Activated CD8-positive, alpha-beta memory T cell treated with anti-CD3 and anti-CD28 coated beads, Interleukin-2, amount 50 U/mL, for 48 hours (primary cell): Measurements from ENCODE around the gene DNAJB9.
"Not testable (repeated sequence)": the region's sequence is repeated elsewhere in the genome, so short reads cannot be mapped to it uniquely, and the experiment has no call there.

Experiments used
- DNase-seq: peaks from one replicate; pipeline ENCODE4 v3.0.0-alpha.2; 2020

Gene DNAJB9

GRCh38 chr7:108569381-108570145, at the start of gene DNAJB9, which contains the start of gene THAP5:
Gene DNAJB9 (plus strand): TSS chr7:108569874. CDS start chr7:108571727, 1,853 bp downstream.
Gene THAP5 (minus strand): TSS chr7:108569706. CDS start chr7:108569569, 137 bp downstream.
- DNase-seq, result peak; percentile 97

- DNase-seq, result no peak
Observed at GRCh38 chr7:108522780-108523179, 46.9 kb upstream of the DNAJB9 start.

DNA sequence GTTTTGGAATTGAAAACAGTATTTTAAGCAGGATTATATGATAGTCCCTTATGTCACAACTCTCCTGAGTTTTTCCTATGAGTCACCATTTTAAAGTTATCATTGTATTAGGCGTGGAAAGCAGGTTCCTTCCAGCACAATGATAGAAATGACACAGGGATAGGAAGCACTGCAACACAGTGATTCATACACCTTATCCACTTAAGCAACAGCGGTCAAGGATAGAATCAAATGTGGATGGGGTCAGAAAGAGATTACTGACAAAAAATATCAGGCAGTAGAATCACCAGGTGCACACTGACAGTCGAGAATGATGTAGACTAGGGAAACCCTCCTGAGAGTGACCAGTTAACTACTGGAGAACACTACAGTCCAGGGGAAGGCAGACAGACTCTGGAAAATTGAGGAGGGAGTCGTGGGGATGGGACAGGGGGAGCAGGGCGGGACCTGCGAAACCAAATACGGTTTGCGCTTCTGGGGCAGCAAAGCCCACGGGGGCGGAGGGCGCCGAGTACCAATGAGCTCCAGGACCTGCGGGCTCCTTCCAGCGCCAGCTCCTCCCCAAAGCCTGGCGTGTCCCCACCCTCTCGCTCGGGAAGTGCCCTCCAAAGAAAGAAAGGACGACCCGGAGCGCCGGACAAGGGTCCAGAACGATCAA, 44.2 kb upstream of the DNAJB9 start:
- DNase-seq, result no peak

DNA sequence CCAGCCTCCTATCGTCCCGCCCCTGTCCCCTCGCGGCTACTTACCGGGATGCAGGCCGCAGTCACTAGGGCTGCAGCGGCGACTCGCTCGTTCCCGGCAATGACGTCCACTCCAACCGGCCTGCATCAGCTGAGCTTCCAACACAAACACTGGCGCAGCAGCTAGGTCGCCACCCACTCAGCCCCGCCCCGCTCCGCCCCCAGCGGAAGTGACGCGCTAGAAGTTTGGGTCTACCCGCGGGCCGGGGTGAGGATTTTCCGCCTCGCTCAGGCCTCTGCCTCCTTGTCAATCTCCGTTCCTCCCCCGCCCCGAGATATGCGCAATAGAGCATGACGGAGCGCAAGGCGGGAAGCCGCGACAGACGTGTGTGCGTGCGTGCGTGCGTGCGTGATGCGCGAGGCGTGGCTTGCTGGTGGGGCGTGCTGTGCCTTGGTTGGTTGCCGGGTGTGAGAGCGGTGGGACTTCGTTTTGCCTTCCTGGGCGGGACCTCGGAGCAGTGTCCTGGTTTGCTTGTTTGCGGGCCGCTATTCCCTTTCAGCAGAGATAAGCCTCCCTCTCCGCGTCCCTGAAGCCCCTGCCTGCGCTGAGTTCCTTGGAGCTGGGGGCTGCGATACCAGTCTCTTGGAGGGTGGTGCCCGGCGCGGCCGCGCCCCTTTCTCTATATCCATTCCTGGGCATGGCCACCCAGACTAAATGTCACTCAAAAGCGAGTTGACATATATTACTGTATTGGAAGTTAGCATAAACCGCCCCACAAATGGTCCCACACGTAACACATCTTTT, 43.5 kb upstream of the DNAJB9 start, which contains the start of gene PNPLA8:
Gene PNPLA8, minus strand, starts transcription at position 151 of the 783 bp plus-strand sequence. CDS start 10,644 bp downstream, outside the sequence.
- peak; percentile 100 for DNase-seq

- DNase-seq, result no peak
Observed at GRCh38 chr7:108526768-108527017, 43.0 kb upstream of the DNAJB9 start.

DNA sequence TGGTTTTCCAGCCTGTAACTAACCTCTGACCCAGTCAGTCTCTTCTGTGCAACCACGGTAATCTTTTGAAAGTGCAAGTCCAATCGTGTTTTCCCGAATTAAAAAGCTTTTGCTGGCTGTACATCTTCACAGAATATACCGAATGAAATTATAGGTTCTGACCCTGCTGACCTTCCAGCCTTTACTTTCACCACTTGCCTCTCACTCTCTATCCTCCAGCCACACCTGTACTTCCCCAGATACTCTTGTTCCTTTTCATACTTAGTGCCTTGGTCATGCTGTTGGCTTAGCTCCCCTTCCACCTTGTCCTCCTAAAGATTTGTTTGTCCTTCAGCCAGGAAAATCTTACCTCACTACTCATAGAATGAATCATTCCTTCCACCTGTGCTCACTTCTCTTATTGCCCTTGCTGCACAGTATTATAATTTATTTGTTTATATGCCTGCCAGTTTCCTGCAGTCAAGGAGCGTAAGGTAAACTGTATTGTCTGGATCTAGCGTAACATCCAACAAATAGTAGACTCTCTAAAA, 41.4 kb upstream of the DNAJB9 start:
- no peak for DNase-seq

DNA sequence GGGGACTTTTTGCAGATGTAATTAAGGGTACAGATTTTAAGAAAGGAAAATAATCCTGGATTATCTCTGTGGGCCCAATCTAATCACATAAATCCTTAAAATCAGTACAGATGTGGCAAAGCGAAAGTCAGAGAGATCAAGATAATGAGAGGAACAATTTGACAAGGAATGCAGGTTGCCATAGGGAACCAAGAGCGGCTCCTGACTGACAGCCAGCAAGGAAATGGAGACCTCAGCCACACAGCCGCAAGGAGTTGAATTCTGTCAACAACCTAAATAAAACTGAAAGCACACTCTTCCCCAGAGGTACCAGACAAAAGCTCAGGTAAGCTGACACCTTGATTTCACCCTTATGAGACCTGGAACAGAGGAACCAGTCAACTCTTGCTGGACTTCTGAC, 40.3 kb upstream of the DNAJB9 start:
- DNase-seq, result no peak

GRCh38 chr7:108533712-108534111, 36.0 kb upstream of the DNAJB9 start:
- DNase-seq, result no peak

DNA sequence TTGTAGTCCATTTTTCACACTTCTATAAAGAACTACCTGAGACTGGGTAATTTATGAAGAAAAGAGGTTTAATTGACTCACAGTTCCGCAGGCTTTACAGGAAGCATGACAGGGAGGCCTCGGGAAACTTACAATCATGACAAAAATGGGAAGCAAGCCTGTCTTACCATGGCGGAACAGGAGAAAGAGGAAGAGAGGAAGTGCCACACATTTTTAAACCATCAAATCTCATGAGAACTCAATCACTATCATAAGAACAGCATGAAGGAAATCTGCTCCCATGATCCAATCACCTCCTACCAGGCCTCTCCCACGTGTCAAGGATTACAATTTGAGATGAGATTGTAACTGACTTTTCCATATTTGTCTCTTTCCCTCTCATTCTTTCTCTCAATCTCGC, 34.4 kb upstream of the DNAJB9 start:
- DNase-seq, result no peak

GRCh38 chr7:108535744-108536143, 33.9 kb upstream of the DNAJB9 start:
- DNase-seq, result no peak

GRCh38 chr7:108537229-108537628, 32.4 kb upstream of the DNAJB9 start:
- no peak for DNase-seq

DNA sequence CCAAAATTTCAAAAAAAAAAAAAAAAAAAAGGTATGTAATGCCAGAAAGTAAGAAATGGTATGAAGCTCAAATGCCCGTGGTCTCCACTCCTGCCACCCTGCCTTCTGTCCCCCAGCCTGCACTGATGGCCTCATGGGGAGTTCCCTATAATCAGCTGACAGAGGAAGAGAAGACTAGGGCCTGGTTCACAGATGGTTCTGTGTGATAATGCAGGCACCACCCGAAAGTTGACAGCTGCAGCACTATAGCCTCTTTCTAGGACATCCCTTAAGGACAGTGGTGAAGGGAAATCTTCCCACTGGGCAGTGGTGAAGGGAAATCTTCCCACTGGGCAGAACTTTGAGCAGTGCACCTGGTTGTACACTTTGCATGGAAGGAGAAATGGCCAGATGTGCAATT, 31.4 kb upstream of the DNAJB9 start:
- DNase-seq, result not testable (repeated sequence)

- DNase-seq, result not testable (repeated sequence)
Observed at GRCh38 chr7:108538685-108539084, 31.0 kb upstream of the DNAJB9 start.

DNA sequence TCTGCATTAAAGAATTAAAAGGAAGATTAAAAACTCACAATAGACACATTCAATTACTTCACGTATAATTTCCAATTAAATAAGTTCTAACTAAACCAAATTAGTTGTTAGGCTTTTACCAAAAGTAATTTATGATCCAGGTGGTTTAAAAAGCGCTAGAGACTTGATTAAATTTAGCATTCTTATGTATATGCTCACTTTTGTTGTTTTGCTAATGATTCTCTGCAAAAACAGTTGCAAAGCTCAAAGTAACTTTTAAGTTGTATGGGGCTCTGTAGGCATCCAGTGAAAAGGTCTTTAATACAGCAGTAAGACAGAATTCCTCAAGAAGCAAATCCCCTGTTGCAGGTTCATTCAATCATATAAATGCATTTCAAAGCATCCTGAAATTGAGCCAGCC, 28.2 kb upstream of the DNAJB9 start:
- no peak for DNase-seq

DNA sequence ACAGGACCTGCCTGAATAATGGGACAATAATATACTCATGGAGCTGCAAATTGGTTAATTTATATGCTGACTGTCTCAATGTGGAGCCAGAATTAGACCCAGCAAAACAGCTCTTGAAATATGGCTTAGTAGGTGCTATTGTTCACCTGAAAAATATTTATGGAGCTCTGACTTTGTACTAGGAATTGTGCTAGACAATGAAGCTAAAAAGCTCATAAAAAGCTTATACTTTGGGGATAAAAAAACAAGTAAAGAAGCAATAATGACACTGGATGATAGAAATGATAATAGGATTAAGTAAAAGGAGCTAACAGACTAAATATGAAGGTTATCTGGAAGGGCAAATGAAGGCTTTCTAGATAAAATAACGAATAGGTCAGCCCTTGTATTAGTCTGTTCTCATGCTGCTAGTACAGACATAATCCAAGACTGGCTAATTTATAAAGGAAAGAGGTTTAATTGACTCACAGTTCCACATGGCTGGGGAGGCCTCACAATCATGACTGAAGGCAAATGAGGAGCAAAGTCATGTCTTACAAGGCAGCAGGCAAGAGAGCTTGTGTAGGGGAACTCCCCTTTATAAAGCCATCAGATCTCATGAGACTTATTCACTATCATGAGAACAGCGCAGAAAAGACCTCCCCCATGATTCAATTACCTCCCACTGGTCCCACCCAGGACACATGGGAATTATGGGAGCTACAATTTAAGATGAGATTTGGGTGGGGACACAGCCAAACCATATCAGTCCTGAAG, 21.4 kb upstream of the DNAJB9 start:
- not testable (repeated sequence) for DNase-seq

DNA sequence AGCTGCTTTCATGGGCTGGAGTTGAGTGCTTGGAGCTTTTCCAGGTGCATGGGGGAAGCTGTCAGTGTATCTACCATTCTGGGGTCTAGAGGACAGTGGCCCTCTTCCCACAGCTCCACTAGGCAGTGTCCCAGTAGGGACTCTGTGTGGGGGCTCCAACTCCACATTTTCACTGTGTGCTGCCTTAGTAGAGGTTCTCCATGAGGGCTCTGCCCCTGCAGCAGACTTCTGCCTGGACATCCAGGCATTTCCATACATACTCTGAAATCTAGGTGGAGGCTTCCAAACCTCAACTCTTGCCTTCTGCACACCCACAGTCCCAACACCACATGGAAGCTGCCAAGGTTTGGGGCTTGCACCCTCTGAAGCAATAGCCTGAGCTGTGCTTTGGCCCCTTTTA, 13.0 kb upstream of the DNAJB9 start:
- DNase-seq, result not testable (repeated sequence)

- DNase-seq, result no peak
Observed at GRCh38 chr7:108557191-108557590, 12.5 kb upstream of the DNAJB9 start.

- DNase-seq, result no peak
Observed at GRCh38 chr7:108557617-108558016, 12.1 kb upstream of the DNAJB9 start.

- no peak for DNase-seq
Observed at GRCh38 chr7:108559253-108559652, 10.4 kb upstream of the DNAJB9 start.

DNA sequence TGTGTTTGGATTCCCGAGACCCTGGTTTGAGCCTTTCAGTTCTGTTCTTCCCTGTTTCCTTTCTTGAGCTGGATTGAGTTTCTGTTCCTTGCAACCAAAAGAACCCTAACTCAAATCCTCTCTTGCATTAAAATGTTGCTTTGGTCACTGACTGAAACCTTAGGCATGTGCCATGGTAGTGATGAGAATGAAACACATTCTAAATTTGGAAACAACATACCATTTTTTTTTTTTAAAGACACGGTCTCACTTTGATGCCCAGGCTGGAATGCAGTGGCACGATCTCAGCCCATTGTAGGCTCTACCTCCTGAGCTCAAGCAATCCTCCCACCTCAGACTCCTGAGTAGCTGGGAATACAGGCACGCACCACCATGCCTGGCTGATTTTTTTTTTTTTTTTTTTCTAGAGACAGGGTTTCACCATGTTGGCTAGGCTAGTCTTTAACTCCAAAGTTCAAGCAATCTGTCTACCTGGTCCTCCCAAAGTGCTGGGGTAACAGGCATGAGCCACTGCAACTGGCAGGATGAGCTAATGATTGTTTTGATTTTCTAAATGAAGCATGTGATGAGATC, 8.5 kb upstream of the DNAJB9 start:
- DNase-seq, result no peak

DNA sequence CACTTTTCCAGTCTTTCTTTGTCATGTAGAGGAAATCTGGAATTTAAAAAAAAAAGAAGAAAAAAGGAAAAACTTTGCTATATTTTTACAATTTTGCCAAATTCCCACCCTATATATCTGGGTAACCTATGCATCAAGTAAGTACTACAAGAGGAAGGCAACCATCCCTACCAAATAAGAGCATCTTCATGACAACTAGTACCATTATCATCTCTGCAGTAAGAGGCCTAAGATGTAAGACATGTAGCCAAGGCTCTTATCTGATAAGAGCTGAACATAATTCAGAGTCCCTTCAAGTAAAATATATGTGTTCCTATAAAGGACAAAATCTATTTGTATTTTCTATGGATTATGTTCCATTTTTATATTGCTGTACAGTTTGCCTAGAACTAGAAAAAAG, 3.7 kb upstream of the DNAJB9 start:
- DNase-seq, result no peak

DNA sequence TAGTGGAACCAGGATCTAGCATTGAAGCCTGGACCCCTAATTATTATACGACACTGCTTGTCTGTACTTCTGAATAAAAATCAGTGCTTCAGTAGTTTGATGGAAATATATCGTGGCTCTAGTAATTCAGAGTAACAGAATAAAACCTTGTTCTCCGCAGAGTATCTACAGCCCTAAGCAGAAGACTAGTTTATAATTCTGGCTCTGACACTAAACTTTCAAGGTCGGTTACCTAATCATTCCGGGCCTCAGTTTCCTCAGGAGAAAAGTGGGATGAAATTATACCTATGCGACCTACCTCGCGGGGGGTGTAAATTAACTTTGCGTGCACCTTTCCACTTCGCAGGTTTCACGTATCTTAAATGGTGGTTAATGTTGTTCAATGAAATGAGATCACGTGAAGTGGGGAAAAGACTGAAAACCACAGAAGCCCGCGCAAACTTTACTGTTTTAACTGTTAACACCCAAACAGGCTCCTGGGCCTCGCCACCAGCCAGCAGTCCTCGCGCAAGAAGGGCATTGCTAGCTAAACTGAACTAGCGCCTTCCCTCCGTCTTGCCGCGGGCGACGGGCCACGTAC, 783 bp upstream of the DNAJB9 start:
- DNase-seq, result no peak
